Neuronal stem cell (in vitro differentiated cells): ENCODE results near the gene JUND.

Source experiments
- DNase-seq: peaks from one replicate; pipeline ENCODE4 v3.0.0-alpha.2; 2013; ENCODE audit warnings: low spot score
- H2AFZ ChIP-seq: one replicate; pipeline ENCODE4 v1.6.1; 2013; ENCODE audit warnings: mild to moderate bottlenecking, low read length, inconsistent platforms
- H2AK5ac ChIP-seq: 2 replicates; pipeline ENCODE4 v1.6.1; 2013; ENCODE audit warnings: low read depth, mild to moderate bottlenecking, inconsistent platforms, low read length, moderate library complexity, mixed read lengths
- H2BK120ac ChIP-seq: 2 replicates; pipeline ENCODE4 v1.6.1; 2013; ENCODE audit warnings: low read depth, mild to moderate bottlenecking, inconsistent platforms, low read length, moderate library complexity, mixed read lengths
- H2BK12ac ChIP-seq: one replicate; pipeline ENCODE4 v1.6.1; 2013; ENCODE audit warnings: low read length, inconsistent platforms
- H2BK15ac ChIP-seq: 2 replicates; pipeline ENCODE4 v1.6.1; 2013; ENCODE audit warnings: mild to moderate bottlenecking, low read length, inconsistent platforms, mixed read lengths
- H2BK5ac ChIP-seq: one replicate; pipeline ENCODE4 v1.6.1; 2013; ENCODE audit warnings: inconsistent platforms, mild to moderate bottlenecking, low read length, moderate library complexity
- H3K14ac ChIP-seq: one replicate; pipeline ENCODE4 v1.6.1; 2013; ENCODE audit warnings: low read length, inconsistent platforms
- H3K18ac ChIP-seq: 2 replicates; pipeline ENCODE4 v1.6.1; 2013; ENCODE audit warnings: low read length, inconsistent platforms
- H3K23ac ChIP-seq: 2 replicates; pipeline ENCODE4 v1.6.1; 2013; ENCODE audit warnings: low read depth, mild to moderate bottlenecking, mixed read lengths, low read length, inconsistent platforms; ENCODE audit not compliant: poor library complexity
- H3K27ac ChIP-seq: replicated peaks from 3 replicates; pipeline ENCODE4 v1.5.1; 2013; ENCODE audit warnings: low read length, inconsistent platforms
- H3K27me3 ChIP-seq, 3 experiments: 2 replicates each; pipeline ENCODE4 v1.6.1; 2013; ENCODE audit warnings: low read length in 3 of 3, mild to moderate bottlenecking in 2 of 3, inconsistent platforms in 1 of 3, low read depth in 1 of 3, mixed read lengths in 1 of 3, moderate library complexity in 1 of 3; ENCODE audit not compliant: control insufficient read depth in 3 of 3, insufficient read depth in 3 of 3
- H3K36me3 ChIP-seq, 2 donors: replicated peaks in 1 of 2; 2 replicates each; pipeline ENCODE4 v1.6.1; 2013; ENCODE audit warnings: low read length in 2 of 2; ENCODE audit not compliant: control insufficient read depth in 2 of 2, insufficient read depth in 2 of 2
- H3K4ac ChIP-seq: 2 replicates; pipeline ENCODE4 v1.6.1; 2013; ENCODE audit warnings: inconsistent platforms, mild to moderate bottlenecking, low read length, moderate library complexity
- H3K4me1 ChIP-seq, 2 donors: 1 replicate in 1 of 2; 2 replicates in 1 of 2; pipeline ENCODE4 v1.6.1; 2013; ENCODE audit warnings: low read length in 2 of 2, low read depth in 1 of 2; ENCODE audit not compliant: control insufficient read depth in 2 of 2, insufficient read depth in 1 of 2
- H3K4me2 ChIP-seq: one replicate; pipeline ENCODE4 v1.6.1; 2013; ENCODE audit warnings: mild to moderate bottlenecking, low read length, inconsistent platforms; ENCODE audit not compliant: insufficient read depth, poor library complexity, severe bottlenecking
- H3K4me3 ChIP-seq, 2 donors: 2 replicates each; pipeline ENCODE4 v1.5.1; 2013; ENCODE audit warnings: low read length in 2 of 2, mild to moderate bottlenecking in 2 of 2, inconsistent platforms in 1 of 2, moderate library complexity in 1 of 2
- H3K79me1 ChIP-seq: one replicate; pipeline ENCODE4 v1.6.1; 2013; ENCODE audit warnings: low read depth, mild to moderate bottlenecking, inconsistent platforms, low read length, moderate library complexity
- H3K9ac ChIP-seq: one replicate; pipeline ENCODE4 v1.6.1; 2013; ENCODE audit warnings: mild to moderate bottlenecking, low read depth, low read length, inconsistent platforms; ENCODE audit not compliant: poor library complexity
- H3K9me3 ChIP-seq, 2 donors: replicated peaks in 1 of 2; 2 replicates each; pipeline versions ENCODE3 to v1.6.1; 2013; ENCODE audit warnings: low read length in 2 of 2, mild to moderate bottlenecking in 2 of 2, inconsistent platforms in 1 of 2, low read depth in 1 of 2, mixed read lengths in 1 of 2, moderate library complexity in 1 of 2; ENCODE audit not compliant: control insufficient read depth in 2 of 2, insufficient read depth in 1 of 2
- H4K8ac ChIP-seq: one replicate; pipeline ENCODE4 v1.6.1; 2013; ENCODE audit warnings: low read depth, mild to moderate bottlenecking, inconsistent platforms, low read length, moderate library complexity
- H4K91ac ChIP-seq: one replicate; pipeline ENCODE4 v1.6.1; 2013; ENCODE audit warnings: low read length, low read depth, mild to moderate bottlenecking, inconsistent platforms; ENCODE audit not compliant: poor library complexity
- WGBS, 2 donors: extraction: QIAGEN DNeasy Blood & Tissue Kit; methylation state at CpG; one replicate each; pipeline ENCODE4 v1.1.7; 2013; ENCODE audit warnings: missing lambda C conversion rate in 2 of 2, mixed read lengths in 1 of 2; ENCODE audit not compliant: insufficient read length in 2 of 2, insufficient replicate concordance in 1 of 2; ENCODE audit errors: extremely low coverage in 2 of 2; 5-methylcytosine and 5-hydroxymethylcytosine counted together

The JUND gene

DNA sequence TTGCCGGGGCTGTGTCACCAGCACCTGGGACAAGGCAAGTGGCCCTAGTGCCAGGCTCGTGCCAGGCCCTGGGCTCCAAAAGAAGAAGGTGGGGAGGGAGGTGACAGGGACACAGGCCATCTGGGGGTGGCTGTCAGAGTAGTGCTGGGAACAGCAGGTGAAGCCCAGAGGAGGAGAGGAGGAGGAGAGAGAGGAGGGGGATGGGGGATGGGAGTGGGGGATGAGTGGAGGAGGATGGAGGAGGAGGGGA is 22.7 kb upstream of the JUND start:
- Histone ChIP-seq H4K91ac (no peak overlapping the region), H2BK5ac (peak overlapping the region; percentile 96), H3K27ac (peak overlapping the region; percentile 90), H3K4me3 (peak overlapping the region in 1 of 2 donors; percentile 49), H3K23ac (peak overlapping the region; percentile 2), H3K4me2 (no peak overlapping the region), H2BK12ac (peak overlapping the region; percentile 73), H2AK5ac (peak overlapping the region; percentile 46), H2AFZ (peak overlapping the region; percentile 75), H3K27me3 (no peaks in the 10 kb centered on the region), H3K36me3 (peaks cover 27 to 34% of the 10 kb centered on the region in 2 donors), H4K8ac (no peak overlapping the region), H2BK120ac (no peak overlapping the region), H3K14ac (no peak overlapping the region), H3K9ac (peak overlapping the region; percentile 14), H3K4ac (no peak overlapping the region), H3K4me1 (peaks cover 10 to 17% of the 10 kb centered on the region in 2 donors), H3K18ac (peak overlapping the region; percentile 95), H3K79me1 (peaks cover 4% of the 10 kb centered on the region), H3K9me3 (no peaks in the 10 kb centered on the region), H2BK15ac (no peak overlapping the region)
- DNase-seq: no peak
- WGBS, 2 donors: no CpG with 5 or more reads among the region's 2 CpGs

DNA sequence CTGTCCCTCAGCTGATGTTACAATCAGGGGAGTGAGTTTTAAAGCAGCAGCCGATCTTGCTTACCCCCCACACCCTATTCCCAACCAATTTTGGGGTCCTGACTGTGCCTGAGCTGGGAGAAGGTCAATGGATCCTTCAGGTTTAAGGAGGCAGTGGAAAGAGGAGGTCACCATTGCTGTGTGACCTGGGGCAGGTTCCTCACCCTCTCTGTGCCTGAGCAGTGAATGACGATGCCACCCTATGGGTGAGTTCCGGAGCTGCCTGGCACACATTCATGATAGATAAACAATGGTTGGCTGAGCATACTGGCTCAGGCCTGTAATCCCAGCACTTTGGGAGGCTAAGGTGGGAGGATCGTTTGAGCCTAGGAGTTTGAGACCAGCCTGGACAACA is 20.3 kb upstream of the JUND start:
- Histone ChIP-seq H4K8ac (no peak overlapping the region), H4K91ac (no peak overlapping the region), H2BK120ac (no peak overlapping the region), H3K14ac (no peak overlapping the region), H3K27ac (no peak overlapping the region), H2BK12ac (no peak overlapping the region), H3K4me3 (no peak overlapping the region), H3K9ac (no peak overlapping the region), H3K4me2 (no peak overlapping the region), H3K4me1 (peaks cover 12 to 17% of the 10 kb centered on the region in 2 donors), H3K4ac (no peak overlapping the region), H2BK5ac (no peak overlapping the region), H3K36me3 (peaks cover 7 to 10% of the 10 kb centered on the region in 2 donors), H3K27me3 (no peaks in the 10 kb centered on the region), H2AK5ac (no peak overlapping the region), H3K9me3 (no peaks in the 10 kb centered on the region), H2BK15ac (no peak overlapping the region), H3K23ac (no peak overlapping the region), H2AFZ (no peak overlapping the region), H3K18ac (no peak overlapping the region), H3K79me1 (peaks cover 2% of the 10 kb centered on the region)
- no peak for DNase-seq
- WGBS, 2 donors: no CpG with 5 or more reads among the region's 4 CpGs

DNA sequence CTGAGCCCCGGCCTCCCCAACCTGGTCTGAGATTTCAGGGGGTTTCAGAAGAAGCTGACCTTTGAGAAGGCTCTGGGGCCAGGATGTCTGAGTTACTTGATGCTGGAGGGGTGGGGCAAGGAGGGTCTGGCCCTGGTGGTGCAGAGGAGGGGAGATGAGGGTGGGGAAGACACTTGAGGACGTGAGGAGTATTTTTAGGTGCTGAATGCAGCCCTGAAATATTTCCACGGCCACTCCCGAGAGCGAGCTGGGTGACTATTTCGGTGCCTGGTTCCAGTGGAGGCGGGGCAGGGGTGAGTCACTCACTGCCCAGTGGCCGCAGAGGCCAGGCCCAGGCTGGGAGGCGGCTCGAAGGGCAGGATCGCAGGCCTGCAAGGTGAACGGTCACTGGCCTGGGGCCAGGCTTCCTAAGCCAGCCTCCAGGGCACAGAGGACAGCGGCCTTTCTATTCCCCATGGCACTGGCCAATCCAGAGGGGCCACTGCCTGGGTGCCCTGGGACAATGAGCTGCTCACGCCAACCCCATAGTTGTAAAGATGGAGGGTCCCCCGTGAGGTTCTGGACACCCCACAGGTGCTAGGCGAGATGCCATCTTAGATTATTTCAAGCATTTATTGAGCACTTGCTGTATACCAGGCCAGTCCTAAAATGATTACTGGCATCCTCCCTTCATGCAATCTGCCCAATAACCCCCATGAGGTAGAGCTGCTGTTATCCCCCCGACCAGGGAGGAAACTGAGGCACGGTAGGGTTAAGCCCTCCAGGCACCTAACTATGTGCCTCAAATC is 19.7 kb upstream of the JUND start:
- H3K9me3 ChIP-seq: no peaks in the 10 kb centered on the region
- H4K8ac ChIP-seq: no peak overlapping the region
- peaks cover 2% of the 10 kb centered on the region for H3K79me1 ChIP-seq
- H2BK12ac ChIP-seq: no peak overlapping the region
- WGBS, 2 donors: no CpG with 5 or more reads among the region's 18 CpGs
- no peak overlapping the region for H3K9ac ChIP-seq
- peak overlapping the region; percentile 60 for H2AK5ac ChIP-seq
- H3K4ac ChIP-seq: no peak overlapping the region
- no peaks in the 10 kb centered on the region for H3K27me3 ChIP-seq
- H2AFZ ChIP-seq: peak overlapping the region; percentile 47
- no peak overlapping the region for H3K4me3 ChIP-seq
- H2BK15ac ChIP-seq: peak overlapping the region; percentile 55
- H2BK120ac ChIP-seq: no peak overlapping the region
- no peak overlapping the region for H4K91ac ChIP-seq
- H3K36me3 ChIP-seq: peaks cover 2 to 4% of the 10 kb centered on the region in 2 donors
- H3K27ac ChIP-seq: no peak overlapping the region
- H3K4me2 ChIP-seq: no peak overlapping the region
- DNase-seq: no peak
- peaks cover 12 to 17% of the 10 kb centered on the region in 2 donors for H3K4me1 ChIP-seq
- no peak overlapping the region for H3K14ac ChIP-seq
- peak overlapping the region; percentile 45 for H3K18ac ChIP-seq
- no peak overlapping the region for H2BK5ac ChIP-seq
- no peak overlapping the region for H3K23ac ChIP-seq

DNA sequence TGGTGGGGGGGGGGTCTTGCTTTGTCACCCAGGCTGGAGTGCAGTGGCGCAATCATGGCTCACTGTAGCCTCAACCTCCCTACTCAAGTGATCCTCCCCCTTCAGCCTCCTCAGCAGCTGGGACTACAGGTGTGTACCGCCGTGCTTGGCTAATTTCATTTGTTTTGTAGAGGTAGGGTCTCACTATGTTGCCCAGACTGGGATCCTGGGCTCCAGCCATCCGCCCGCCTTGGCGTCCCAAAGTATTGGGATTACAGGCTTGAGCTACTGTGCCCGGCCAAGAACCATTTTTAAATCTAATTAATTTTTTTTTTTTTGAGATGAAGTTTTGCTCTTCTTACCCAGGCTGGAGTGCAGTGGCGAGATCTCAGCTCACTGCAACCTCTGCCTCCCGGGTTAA is 18.2 kb upstream of the JUND start:
- no peak overlapping the region for H2AK5ac ChIP-seq
- no peak overlapping the region for H3K4me2 ChIP-seq
- H2BK15ac ChIP-seq: no peak overlapping the region
- DNase-seq: no peak
- H3K23ac ChIP-seq: no peak overlapping the region
- H2BK5ac ChIP-seq: no peak overlapping the region
- H4K8ac ChIP-seq: no peak overlapping the region
- H3K4me3 ChIP-seq: no peak overlapping the region
- no peak overlapping the region for H3K4ac ChIP-seq
- WGBS, 2 donors: no CpG with 5 or more reads among the region's 9 CpGs
- no peaks in the 10 kb centered on the region for H3K27me3 ChIP-seq
- peaks cover 6 to 12% of the 10 kb centered on the region in 2 donors for H3K4me1 ChIP-seq
- H3K9me3 ChIP-seq: no peaks in the 10 kb centered on the region
- H4K91ac ChIP-seq: no peak overlapping the region
- H3K36me3 ChIP-seq: no peaks in the 10 kb centered on the region
- peak overlapping the region; percentile 22 for H2BK12ac ChIP-seq
- no peak overlapping the region for H3K18ac ChIP-seq
- no peak overlapping the region for H3K9ac ChIP-seq
- H2BK120ac ChIP-seq: peak overlapping the region; percentile 18
- H3K27ac ChIP-seq: no peak overlapping the region
- H3K14ac ChIP-seq: no peak overlapping the region
- H2AFZ ChIP-seq: no peak overlapping the region
- peaks cover 2% of the 10 kb centered on the region for H3K79me1 ChIP-seq
